Ectodermal cell (in vitro differentiated cells): Measurements from ENCODE around the gene CHD5.
"Not testable (repeated sequence)": the region's sequence is repeated elsewhere in the genome, so short reads cannot be mapped to it uniquely, and the experiment has no call there.

Experiments
- H3K27ac ChIP-seq: 2 replicates; pipeline ENCODE4 v1.7.0; 2013; ENCODE audit warnings: mild to moderate bottlenecking, low read depth, low read length; ENCODE audit not compliant: insufficient read depth, poor library complexity, severe bottlenecking
- H3K27me3 ChIP-seq: 2 replicates; pipeline ENCODE4 v1.7.0; 2013; ENCODE audit warnings: mild to moderate bottlenecking, low read length; ENCODE audit not compliant: insufficient read depth, control insufficient read depth, poor library complexity, severe bottlenecking
- H3K36me3 ChIP-seq: one replicate; pipeline ENCODE4 v1.7.0; 2013; ENCODE audit warnings: low read length; ENCODE audit not compliant: control insufficient read depth, insufficient read depth
- H3K4me1 ChIP-seq: one replicate; pipeline ENCODE4 v1.7.0; 2013; ENCODE audit warnings: low read length; ENCODE audit not compliant: control insufficient read depth, insufficient read depth
- H3K4me3 ChIP-seq: 2 replicates; pipeline ENCODE4 v1.7.0; 2013; ENCODE audit warnings: low read depth, low read length, control low read depth; ENCODE audit not compliant: insufficient read depth
- H3K9me3 ChIP-seq: 2 replicates; pipeline ENCODE4 v1.7.0; 2013; ENCODE audit warnings: mild to moderate bottlenecking, low read length, moderate library complexity; ENCODE audit not compliant: control insufficient read depth
- WGBS, 2 experiments: methylation state at CpG; one replicate each; pipeline ENCODE4 v1.1.7; 2013; ENCODE audit warnings: missing lambda C conversion rate in 2 of 2; 5-methylcytosine and 5-hydroxymethylcytosine counted together

Gene CHD5

DNA sequence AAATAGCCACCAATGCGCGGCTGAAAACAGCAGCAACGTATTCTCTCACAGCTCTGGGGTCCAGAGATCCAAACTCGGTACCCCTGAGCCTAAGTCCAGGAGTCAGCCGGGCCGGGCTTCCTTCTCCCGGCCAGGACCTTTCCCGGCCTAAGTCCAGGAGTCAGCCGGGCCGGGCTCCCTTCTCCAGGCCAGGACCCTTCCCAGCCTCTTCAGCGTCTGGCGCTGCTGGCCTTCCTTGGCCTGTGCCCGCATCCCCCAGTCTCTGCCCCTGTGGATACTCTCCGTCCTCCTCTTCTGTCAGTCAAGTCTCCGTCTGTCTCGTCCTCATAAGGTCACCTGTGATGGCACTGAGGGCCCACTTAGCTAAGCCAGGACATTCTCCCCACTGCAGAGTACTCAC, 102.2 kb downstream of the CHD5 start:
- H3K27ac ChIP-seq: no peak overlapping the region
- no peaks in the 10 kb centered on the region for H3K36me3 ChIP-seq
- peaks cover 10% of the 10 kb centered on the region for H3K4me1 ChIP-seq
- H3K9me3 ChIP-seq: no peaks in the 10 kb centered on the region
- no peak overlapping the region for H3K4me3 ChIP-seq
- H3K27me3 ChIP-seq: no peaks in the 10 kb centered on the region
- 92 to 93% methylated on average over 16 of the region's 16 CpGs for WGBS, 2 experiments

DNA sequence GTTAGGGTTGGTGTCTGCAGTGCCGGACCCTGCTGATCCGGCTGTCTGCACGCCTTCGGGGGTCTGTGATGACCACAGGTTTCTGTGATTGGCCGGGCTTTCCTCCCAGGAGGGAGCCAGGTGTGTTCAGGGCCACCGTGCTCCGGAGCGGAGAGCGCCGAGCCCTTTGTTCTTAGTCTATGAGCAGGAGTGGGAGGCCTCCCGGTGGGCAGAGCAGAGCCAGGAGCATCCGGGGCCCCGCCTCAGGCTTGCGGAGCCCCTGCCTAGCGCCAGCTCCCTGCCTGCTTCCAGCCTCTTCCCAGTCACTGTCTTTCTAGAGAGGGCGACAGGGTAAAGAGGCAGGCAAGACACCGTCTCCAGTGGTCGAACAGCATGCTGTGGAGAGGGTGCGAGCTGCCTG, 102.6 kb downstream of the CHD5 start:
- H3K9me3 ChIP-seq: no peaks in the 10 kb centered on the region
- no peak overlapping the region for H3K27ac ChIP-seq
- H3K4me1 ChIP-seq: peaks cover 6% of the 10 kb centered on the region
- H3K27me3 ChIP-seq: no peaks in the 10 kb centered on the region
- no peaks in the 10 kb centered on the region for H3K36me3 ChIP-seq
- no peak overlapping the region for H3K4me3 ChIP-seq
- 67 to 68% methylated on average over 19 of the region's 19 CpGs for WGBS, 2 experiments

DNA sequence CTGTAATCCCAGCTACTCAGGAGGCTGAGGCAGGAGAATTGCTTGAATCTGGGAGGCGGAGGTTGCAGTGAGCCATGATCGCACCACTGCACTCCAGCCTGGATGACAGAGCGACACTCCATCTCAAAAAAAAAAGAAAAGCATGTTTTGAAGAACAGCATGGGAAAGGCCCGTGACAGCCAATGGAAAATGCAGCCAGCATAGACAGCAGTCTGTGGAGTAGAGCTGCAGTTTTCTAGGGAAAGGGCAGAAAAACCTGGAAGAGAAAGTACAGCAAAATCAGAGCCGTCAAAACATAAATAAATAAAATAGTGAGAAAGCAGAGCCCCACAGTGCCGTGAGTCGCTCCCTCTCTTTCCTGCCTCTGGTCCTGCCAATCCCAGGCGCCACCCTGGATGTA, 103.1 kb downstream of the CHD5 start:
- H3K27me3 ChIP-seq, H3K4me3 ChIP-seq, H3K4me1 ChIP-seq, H3K27ac ChIP-seq, H3K36me3 ChIP-seq, H3K9me3 ChIP-seq: not testable (repeated sequence)
- WGBS, 2 experiments: 89 to 90% methylated on average over 8 of the region's 8 CpGs

DNA sequence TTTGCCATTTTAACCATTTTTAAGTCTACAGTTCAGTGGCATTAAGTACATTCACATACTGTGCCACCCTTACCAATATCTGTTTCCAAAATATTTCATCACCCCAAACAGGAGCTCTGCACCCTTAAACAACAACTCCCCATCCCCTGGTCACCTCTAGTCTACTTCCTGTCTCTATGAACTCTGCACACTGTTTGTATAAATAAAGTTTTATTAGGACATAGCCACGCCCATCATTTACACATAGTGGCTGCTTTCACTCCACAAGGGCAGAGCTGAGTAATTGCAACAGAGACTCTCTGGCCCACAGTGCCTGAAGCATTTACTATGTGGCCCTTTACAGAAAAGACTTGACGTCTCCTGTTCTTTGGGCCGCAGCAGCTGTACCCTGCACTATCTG, 104.4 kb downstream of the CHD5 start:
- Histone ChIP-seq H3K27ac (no peak overlapping the region), H3K36me3 (no peaks in the 10 kb centered on the region), H3K4me3 (no peak overlapping the region), H3K4me1 (peaks cover 4% of the 10 kb centered on the region), H3K9me3 (no peaks in the 10 kb centered on the region), H3K27me3 (no peaks in the 10 kb centered on the region)
- WGBS, 2 experiments: 93 to 96% methylated on average over 3 of the region's 3 CpGs

DNA sequence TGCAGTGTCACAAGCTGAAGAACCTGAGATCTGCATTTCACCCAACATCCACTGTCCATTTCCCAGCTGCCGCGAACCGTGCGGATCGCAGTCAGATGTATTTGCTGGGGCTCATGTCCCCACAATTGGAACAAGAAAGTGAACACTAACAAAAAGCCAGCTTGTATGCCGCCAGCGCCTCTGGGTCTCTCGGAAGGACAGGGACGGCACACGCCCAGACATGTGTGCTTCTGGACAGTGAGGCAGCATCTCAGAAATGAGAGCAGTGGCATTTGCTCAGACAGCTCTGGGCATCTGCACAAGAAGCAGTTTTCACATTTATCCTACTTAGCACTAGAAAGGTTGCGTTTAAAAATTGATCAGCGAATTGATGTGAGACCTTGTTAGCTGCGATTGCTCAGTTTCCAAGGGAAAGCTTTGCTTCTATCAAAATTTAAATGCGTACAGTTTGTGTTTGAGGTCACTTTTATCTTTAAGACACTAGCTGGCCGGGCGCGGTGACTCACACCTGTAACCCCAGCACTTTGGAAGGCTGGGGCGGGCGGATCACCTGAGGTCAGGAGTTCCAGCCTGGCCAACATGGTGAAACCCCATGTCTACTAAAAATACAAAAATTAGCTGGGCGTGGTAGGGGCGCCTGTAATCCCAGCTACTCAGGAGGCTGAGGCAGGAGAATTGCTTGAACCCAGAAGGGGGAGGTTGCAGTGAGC, 105.8 kb downstream of the CHD5 start:
- 95% methylated on average over 21 of the region's 21 CpGs for WGBS, 2 experiments
- peaks cover 4% of the 10 kb centered on the region for H3K4me1 ChIP-seq

DNA sequence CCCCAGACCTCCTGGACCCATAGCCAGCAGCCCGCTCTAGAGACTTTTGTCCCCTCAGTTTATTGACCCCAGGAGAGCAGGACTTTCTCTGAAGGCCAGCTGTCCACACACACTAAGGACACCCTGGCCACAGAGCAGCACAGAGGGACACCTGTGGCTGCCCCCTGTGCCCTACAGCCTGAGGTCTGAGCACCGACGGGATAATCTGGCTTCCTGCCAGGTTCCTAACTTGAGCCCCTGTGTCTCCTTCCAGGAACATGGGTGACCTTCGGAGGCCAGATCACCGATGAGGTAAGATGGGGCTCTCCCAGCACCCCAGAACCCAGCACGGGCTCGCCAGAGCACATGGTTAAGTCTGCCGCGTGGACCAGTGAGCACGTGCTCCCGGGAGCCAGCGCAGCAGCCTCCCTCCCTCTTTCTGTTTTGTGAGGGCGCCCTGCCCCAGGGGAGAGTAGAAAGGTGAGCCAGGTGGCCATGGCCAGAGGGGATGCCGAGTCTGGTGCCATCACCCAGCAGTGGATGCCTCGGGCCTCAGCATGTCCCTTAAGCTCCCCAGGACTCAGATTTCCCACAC, 106.6 kb downstream of the CHD5 start:
- Histone ChIP-seq H3K27me3 (no peaks in the 10 kb centered on the region), H3K36me3 (no peaks in the 10 kb centered on the region), H3K9me3 (no peaks in the 10 kb centered on the region), H3K4me3 (no peak overlapping the region), H3K4me1 (peaks cover 4% of the 10 kb centered on the region), H3K27ac (no peak overlapping the region)
- WGBS, 2 experiments: 92 to 95% methylated on average over 15 of the region's 15 CpGs

More for the DNA sequence above, 105.8 kb downstream of the CHD5 start:
- Histone ChIP-seq H3K9me3 (no peaks in the 10 kb centered on the region), H3K4me3 (no peak overlapping the region), H3K36me3 (no peaks in the 10 kb centered on the region), H3K27me3 (no peaks in the 10 kb centered on the region), H3K27ac (no peak overlapping the region)

DNA sequence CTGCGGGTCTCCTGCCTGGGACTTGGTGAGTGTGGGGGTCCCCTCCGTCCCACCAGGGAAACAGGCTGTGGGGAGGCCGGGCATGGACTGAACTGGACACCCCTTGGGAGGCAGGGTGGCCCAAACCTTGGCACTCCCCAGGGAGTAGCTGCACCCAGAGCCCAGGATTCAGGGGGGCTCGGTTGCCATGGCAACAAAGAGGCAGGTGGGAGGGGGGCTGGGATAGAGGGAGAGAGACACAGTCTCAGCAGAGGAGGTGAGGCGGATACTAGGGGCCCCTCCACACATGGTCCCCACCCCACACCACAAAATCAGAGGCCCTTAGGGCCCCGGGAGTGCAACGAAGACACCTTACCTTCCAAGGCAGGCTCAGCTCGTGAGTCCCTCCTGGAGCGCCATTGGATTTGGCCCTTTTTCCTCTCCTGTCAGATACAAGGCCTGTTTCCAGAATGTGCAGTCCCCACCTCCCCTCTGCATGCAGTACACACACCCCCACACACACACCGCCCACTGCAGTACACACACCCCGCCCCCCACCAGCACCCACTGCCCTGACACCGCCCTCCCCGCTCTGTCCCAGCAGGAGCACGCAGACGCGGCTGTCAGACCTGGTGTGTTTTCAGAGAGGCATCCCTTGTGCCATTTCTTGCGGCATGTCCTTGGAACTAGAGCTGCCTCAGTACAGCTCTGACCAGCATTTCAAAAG, 107.2 kb downstream of the CHD5 start:
- WGBS, 2 experiments: 91% methylated on average over 17 of the region's 17 CpGs
- Histone ChIP-seq H3K27me3 (no peaks in the 10 kb centered on the region), H3K36me3 (no peaks in the 10 kb centered on the region), H3K4me1 (peaks cover 4% of the 10 kb centered on the region), H3K9me3 (no peaks in the 10 kb centered on the region), H3K27ac (no peak overlapping the region), H3K4me3 (no peak overlapping the region)

DNA sequence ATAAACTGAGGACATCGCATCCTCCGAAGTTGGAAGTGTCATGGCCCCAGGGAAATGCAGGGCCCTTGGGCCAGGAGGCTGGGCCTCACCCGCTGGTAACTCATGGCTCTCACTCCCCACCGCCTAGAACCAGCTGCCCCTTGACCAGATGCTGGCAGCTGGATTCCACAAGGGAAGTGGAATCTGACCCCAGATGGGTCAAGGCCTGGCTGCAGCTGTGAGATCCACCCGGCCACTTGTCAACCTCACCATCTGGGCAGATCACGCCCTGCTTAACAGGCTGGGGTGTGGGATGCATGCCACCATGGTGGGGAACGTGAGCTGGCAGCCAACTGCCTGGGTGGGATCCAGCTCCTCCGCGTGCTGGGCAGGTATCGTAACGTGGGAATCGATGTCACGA, 108.9 kb downstream of the CHD5 start:
- H3K27ac ChIP-seq: no peak overlapping the region
- WGBS, 2 experiments: 93 to 96% methylated on average over 13 of the region's 13 CpGs
- H3K4me3 ChIP-seq: no peak overlapping the region
- no peaks in the 10 kb centered on the region for H3K36me3 ChIP-seq
- H3K27me3 ChIP-seq: no peaks in the 10 kb centered on the region
- no peaks in the 10 kb centered on the region for H3K9me3 ChIP-seq
- H3K4me1 ChIP-seq: peaks cover 4% of the 10 kb centered on the region

DNA sequence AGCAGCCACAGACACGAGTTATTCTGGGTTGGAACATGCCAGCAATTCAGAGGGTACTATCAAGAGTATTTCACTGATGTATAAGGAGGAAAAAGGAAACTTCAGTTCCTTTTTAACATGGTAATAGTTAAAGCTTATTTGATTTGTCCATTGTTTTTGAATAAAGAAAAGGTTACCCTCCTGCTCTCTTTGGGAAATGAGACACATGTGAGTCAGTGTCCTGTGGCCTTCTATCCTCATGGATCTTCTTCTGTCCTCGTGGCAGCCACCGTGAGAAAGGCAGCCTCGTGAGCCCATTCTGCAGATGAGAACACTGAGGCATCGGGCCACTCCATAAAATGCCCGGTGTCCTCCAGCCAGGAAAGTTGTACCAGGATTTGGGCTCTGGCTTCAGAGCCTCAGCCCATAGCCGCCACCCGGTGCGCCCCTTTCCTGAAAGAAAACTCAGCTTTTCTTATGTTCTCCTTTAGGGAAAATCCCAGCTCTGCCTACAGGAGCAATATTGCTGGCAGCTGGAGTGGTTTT, 109.6 kb downstream of the CHD5 start:
- Histone ChIP-seq H3K27me3 (no peaks in the 10 kb centered on the region), H3K4me1 (peaks cover 4% of the 10 kb centered on the region), H3K36me3 (no peaks in the 10 kb centered on the region), H3K4me3 (no peak overlapping the region), H3K9me3 (no peaks in the 10 kb centered on the region), H3K27ac (no peak overlapping the region)
- 92 to 95% methylated on average over 9 of the region's 9 CpGs for WGBS, 2 experiments

DNA sequence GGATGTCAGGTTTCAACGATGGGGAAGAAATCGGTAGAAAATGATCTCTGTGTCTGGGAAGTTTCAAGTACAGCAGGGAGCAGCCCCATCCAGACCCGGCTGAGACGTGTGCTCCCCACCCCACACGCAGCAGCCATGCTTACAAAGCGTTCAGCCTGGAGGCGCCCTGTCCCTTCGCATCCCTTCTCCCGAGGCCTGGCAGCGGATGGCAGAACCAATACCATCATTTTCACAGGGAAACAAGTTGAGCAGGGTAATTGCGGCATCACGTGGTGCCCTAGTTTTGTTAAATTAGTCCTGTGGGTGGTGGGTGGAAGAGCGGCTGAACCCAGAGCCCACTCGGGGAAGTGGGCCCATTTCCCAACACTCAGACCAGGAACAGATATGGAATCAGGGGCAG, 110.5 kb downstream of the CHD5 start:
- peaks cover 12% of the 10 kb centered on the region for H3K4me1 ChIP-seq
- H3K4me3 ChIP-seq: no peak overlapping the region
- H3K36me3 ChIP-seq: no peaks in the 10 kb centered on the region
- no peaks in the 10 kb centered on the region for H3K27me3 ChIP-seq
- H3K27ac ChIP-seq: no peak overlapping the region
- H3K9me3 ChIP-seq: no peaks in the 10 kb centered on the region
- WGBS, 2 experiments: 93% methylated on average over 14 of the region's 14 CpGs
